Brain microvascular endothelial cell (primary cell): ENCODE measurements around the gene LEPROT.
"Not testable (repeated sequence)": the region's sequence is repeated elsewhere in the genome, so short reads cannot be mapped to it uniquely, and the experiment has no call there.

Experiments used
- DNase-seq: peaks from one replicate; pipeline ENCODE4 v3.0.0-alpha.2; 2020
- H3K27ac ChIP-seq: fragments of 250-450 bp; sonication (Bioruptor Pico); 2 replicates; pipeline ENCODE4 v1.5.1; 2020; ENCODE audit warnings: mild to moderate bottlenecking, moderate library complexity
- H3K27me3 ChIP-seq: fragments of 250-450 bp; sonication (Bioruptor Pico); replicated peaks from 2 replicates; pipeline ENCODE4 v1.5.1; 2020; ENCODE audit warnings: mild to moderate bottlenecking
- H3K36me3 ChIP-seq: fragments of 250-450 bp; sonication (Bioruptor Pico); replicated peaks from 2 replicates; pipeline ENCODE4 v1.5.1; 2020; ENCODE audit warnings: mild to moderate bottlenecking
- H3K4me3 ChIP-seq: 2 replicates; pipeline ENCODE4 v1.5.1; 2011; ENCODE audit warnings: low read depth, mild to moderate bottlenecking, control low read depth, low read length, moderate library complexity
- in situ Hi-C: cut with HindIII; loops from 2 replicates; pipeline ENCODE4 v1.10.0; 2017; ENCODE audit warnings: low sequenced_read_pairs, low pct_ligation_motif_present
- TF ChIP-seq, protein P1 (sequence below): IDR thresholded peaks from 2 replicates; pipeline ENCODE4 v1.5.1; 2011; ENCODE audit warnings: low read depth, mild to moderate bottlenecking, moderate library complexity, low read length, control low read depth, inconsistent platforms; ENCODE audit errors: missing control alignments

LEPROT gene

DNA sequence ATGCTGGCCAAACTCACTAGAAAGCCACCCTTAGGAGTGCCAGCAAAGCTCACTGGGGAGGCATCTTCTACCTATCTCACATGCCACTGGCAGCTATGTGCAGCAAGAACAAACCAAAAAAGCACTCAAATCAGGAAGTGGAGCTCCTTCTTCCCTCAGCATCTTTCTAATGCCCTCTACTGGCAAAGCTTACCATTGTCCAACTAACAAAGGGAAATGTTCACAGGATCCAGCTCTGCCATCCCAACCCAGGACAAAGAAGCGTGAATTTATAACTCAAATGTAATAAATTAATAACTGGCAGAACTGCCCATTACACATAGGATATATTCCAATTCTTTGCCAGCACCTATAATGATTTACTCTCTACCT lies 38.9 kb downstream of the LEPROT start:
- Histone ChIP-seq H3K27ac (no peak overlapping the region), H3K27me3 (no peaks in the 10 kb centered on the region), H3K36me3 (no peaks in the 10 kb centered on the region), H3K4me3 (no peak overlapping the region)
- TF ChIP-seq, protein P1, sequence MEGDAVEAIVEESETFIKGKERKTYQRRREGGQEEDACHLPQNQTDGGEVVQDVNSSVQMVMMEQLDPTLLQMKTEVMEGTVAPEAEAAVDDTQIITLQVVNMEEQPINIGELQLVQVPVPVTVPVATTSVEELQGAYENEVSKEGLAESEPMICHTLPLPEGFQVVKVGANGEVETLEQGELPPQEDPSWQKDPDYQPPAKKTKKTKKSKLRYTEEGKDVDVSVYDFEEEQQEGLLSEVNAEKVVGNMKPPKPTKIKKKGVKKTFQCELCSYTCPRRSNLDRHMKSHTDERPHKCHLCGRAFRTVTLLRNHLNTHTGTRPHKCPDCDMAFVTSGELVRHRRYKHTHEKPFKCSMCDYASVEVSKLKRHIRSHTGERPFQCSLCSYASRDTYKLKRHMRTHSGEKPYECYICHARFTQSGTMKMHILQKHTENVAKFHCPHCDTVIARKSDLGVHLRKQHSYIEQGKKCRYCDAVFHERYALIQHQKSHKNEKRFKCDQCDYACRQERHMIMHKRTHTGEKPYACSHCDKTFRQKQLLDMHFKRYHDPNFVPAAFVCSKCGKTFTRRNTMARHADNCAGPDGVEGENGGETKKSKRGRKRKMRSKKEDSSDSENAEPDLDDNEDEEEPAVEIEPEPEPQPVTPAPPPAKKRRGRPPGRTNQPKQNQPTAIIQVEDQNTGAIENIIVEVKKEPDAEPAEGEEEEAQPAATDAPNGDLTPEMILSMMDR: peak; percentile 81
- no peak for DNase-seq
- in situ Hi-C loops: no loop called here

DNA sequence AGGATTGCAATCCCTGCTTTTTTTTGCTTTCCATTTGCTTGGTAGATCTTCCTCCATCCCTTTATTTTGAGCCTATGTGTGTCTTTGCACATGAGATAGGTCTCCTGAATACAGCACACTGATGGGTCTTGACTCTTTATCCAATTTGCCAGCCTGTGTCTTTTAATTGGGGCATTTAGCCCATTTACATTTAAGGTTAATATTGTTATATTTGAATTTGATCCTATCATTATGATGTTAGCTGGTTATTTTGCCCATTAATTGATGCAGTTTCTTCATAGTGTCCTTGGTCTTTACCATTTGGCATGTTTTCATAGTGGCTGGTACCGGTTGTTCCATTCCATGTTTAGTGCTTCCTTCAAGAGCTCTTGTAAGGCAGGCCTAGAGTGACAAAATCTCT lies 45.4 kb downstream of the LEPROT start:
- DNase-seq, in situ Hi-C loops: not testable (repeated sequence)

GRCh38 chr1:65467536-65467935 lies 47.1 kb downstream of the LEPROT start:
- peak overlapping the region; percentile 21 for H3K27ac ChIP-seq
- H3K27me3 ChIP-seq: no peaks in the 10 kb centered on the region
- TF ChIP-seq, protein P1: peak; percentile 22
- in situ Hi-C loops: no loop called here
- peak; percentile 63 for DNase-seq
- no peak overlapping the region for H3K4me3 ChIP-seq
- no peaks in the 10 kb centered on the region for H3K36me3 ChIP-seq

More for the DNA sequence above, 45.4 kb downstream of the LEPROT start:
- H3K4me3 ChIP-seq, H3K27me3 ChIP-seq, H3K36me3 ChIP-seq, H3K27ac ChIP-seq: not testable (repeated sequence)

GRCh38 chr1:65469126-65469888 lies 48.8 kb downstream of the LEPROT start:
- DNase-seq: no peak
- Histone ChIP-seq H3K27me3 (no peaks in the 10 kb centered on the region), H3K4me3 (no peak overlapping the region), H3K36me3 (no peaks in the 10 kb centered on the region), H3K27ac (no peak overlapping the region)
- in situ Hi-C loops: no loop called here
- TF ChIP-seq, protein P1: no peak

DNA sequence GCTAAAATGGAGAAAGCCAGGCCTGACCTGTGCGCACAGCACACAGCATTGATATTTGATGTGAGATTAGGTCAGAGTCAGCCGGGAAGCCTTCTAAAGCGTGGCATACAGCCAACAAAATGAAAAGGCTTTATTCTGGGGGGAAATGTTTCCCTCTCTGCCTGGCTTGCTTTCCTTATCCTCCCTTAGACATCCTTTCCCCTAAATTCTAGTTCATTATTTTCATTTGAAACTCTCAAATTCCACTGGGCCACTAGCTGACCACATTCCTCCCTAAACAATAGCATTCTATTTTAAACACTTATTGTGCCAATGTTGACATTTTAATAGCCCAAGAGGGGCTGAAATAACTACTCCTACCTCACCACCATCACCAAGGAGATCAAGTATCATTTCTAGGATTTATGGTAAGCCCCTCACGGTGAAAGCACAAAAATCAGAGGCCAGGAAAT lies 49.4 kb downstream of the LEPROT start:
- TF ChIP-seq, protein P1: no peak
- H3K27ac ChIP-seq: no peak overlapping the region
- no peak overlapping the region for H3K4me3 ChIP-seq
- in situ Hi-C loops: no loop called here
- no peaks in the 10 kb centered on the region for H3K36me3 ChIP-seq
- H3K27me3 ChIP-seq: no peaks in the 10 kb centered on the region
- DNase-seq: peak; percentile 34

DNA sequence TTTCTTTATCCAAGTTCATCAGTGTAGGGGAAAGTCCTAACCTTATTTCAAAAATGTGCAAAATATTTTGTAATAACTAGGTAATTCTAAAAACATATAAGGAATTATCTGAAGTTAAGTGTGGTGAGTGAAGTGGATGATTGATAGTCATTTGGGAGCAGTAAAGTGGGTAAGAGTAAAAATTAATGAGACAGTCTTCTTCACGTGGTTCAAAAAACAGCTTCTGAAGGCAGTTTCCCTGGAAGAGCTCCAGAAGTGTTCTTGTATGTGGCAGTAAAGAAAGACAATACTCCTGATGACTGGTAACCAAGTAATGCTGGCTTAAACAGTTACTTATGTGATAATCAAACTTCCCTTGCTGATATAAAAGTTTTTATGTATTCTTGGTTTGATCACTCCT lies 50.3 kb downstream of the LEPROT start:
- no peak overlapping the region for H3K27ac ChIP-seq
- in situ Hi-C loops: no loop called here
- DNase-seq: no peak

More for the DNA sequence above, 50.3 kb downstream of the LEPROT start:
- Histone ChIP-seq H3K4me3 (no peak overlapping the region), H3K36me3 (no peaks in the 10 kb centered on the region), H3K27me3 (no peaks in the 10 kb centered on the region)
- TF ChIP-seq, protein P1: no peak
